Activated gamma-delta T cell (primary cell): ENCODE results near the gene COL1A1.
A peak's percentile ranks its signal among the peaks of the same experiment; 100 is the strongest.

Experiments
- DNase-seq: peaks from one replicate; lab custom pipeline; 2025; lab: John Stamatoyannopoulos, UW

COL1A1 gene

DNA sequence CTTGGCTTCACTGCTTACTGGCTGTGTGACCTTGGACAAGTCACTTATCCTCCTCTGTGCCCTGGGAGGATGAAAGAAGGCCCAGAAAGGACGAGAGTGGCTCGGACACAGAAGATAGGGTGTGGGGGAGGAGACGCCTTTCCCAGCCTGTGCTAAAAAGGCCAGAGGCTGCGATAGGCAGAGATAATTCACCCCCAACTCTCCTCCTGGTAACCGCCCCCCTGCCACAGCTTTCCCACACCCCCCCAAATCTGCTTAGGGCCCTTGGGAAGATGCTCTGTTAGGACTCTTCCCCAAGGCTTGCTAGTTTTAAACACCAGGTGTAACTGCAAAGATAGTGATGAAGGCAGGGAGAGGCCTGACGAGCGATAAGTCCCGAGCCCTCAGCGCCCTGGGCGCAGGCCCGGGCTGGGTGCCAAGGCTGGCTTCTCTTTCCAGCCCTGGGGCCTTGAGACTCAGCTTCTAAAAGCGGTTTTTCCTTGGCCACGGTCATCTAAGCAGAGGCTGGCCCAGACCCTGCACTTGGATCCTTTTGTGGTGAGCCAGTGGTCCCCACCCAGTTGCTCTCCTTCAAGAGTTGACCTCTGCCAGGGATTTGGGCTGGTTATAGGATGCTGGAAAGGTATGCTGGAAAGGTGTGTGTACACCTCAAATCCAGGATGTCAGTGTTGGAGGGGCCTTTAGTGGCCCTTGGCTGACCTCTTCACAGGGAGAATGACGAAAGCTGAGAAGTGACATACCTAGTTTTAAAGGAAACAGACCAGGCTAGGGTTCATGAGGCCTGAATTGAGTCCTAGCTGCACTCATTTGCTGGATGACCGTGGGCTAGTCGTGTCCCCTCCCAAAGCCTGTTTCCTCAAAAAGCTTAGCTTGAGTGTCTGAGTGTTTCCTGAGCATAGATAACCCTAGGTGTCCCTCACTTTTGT, 47.5 kb downstream of the COL1A1 start:
- no peak for DNase-seq

DNA sequence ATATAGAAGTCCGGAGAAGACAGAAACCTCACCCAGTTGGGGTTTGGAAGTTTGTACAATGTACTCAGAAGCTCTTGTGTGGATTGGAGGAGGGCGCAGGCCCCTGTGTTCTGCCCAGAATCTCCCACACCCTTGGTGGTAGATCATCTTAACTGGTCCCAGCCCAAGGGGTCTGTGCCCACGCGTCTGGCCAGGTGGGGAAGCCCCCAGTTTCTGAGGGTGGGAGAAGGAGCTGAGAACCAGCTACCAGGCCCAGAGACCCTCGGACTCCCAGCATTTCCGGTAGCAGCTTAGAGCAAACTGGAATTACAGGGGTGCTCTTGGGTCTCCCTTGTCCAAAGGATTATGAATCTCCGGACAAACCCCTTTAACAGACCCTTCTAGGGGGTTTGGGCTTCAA, 48.7 kb downstream of the COL1A1 start:
- no peak for DNase-seq

DNA sequence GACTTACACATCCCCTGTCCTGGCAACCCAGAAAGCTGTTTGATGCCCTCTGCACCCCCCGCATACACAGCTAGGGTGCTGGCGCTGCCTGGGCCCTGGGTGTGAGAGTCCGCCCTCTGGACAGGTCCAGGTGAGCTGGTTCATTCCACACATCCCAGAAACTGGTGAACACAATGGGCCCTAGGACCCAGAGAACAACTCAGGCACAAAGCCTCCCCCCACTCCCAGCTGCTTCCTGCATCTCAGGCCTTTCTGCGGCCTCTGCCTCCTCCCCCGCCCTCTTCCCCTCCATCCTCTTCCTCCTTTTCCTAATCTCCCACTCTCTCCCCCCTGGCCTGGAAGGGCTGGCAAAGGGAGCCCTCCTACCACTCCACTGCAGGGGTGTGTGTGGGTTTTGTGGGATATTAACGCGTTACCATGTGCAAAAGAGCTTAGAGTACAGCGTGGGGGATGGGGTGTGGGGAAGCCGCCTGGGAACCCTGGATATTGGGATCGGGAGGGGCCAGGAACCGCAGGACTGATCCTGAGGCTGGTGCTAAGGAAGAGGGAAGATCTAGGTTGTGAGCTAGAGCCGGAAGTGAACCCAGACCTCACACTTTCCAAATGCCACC, 49.4 kb downstream of the COL1A1 start:
- no peak for DNase-seq

DNA sequence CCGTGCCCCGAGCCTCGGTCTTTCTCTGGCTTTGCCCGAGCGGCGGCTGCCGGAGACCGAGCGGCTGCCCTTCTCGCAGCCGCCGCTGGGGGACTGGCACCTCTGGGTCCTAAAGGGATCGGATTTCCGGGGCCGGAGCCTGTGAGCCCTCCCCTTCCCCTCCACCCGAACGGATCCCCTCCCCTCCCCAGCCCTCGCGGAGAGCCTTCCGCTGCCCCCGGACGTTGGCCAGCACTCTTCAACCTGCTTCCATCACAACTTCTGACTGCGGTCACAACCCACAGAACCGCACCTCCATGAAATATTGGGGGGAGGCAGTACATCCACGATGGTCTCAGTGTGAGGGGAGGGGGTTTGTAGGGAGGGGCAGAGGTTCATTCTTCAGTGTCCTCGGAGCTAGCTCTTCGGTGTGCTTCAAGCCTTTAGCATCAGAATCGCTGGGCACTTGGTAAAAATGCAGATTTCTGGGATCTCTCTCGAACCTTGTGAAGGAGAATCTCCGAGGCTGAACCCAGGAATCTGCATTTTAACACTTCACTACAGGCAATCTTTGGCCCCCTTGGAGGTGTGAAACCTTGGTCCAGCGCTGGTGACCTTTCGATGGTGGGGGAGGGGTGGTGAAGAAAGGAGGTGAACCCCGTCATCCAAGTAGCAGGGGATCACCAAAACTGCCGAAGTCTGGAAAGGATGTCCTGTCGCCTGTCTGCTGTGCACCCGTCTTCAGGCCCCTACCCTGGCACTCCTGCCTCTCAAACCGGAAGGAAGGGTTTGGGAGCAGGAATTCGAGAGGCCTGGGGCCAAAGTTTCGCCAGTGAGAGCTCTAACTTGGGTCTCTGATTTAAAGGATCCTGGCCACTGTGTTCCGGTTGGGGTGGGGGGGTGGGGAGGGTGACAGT, 50.1 kb downstream of the COL1A1 start:
- DNase-seq, result peak; percentile 73

DNA sequence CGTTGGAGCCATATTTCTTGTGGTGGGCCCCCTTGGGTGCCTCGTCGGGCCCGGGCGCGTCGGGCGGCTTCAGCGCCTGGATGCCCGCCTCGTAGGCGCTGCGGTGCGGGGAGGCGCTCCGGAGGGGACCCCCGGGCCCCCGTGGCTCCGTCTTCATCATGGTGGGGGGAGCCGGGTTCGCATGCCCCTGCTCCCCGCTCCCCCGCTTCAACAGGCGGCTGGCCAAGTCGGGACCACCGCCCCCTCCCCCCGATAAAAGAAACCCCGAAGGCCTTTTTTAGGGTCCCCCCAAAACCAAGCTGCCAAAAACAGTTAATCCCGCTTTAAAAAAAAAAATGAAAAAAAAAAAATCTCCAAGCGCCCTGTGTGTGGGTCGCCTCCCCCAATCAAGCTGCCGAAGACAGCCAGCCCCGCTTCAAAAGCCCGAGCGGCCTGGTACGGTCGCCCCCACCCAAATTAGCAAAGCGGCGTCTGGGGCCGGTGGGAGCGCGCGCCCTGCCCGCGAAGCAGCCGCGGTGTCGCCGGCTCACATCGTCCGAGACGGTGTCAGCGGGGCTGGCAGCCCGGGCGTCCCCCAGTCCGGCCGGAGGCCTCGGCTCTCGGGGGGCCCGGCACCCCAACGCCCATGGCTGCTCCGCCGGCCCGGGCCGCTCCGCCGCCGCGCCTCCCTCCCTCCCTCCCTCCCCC, 50.9 kb downstream of the COL1A1 start, which contains the start of gene PPP1R9B:
TSS of gene PPP1R9B (minus strand) at position 324 of the 687 bp plus-strand sequence. CDS start at position 160, 164 bp downstream.
- no peak for DNase-seq

DNA sequence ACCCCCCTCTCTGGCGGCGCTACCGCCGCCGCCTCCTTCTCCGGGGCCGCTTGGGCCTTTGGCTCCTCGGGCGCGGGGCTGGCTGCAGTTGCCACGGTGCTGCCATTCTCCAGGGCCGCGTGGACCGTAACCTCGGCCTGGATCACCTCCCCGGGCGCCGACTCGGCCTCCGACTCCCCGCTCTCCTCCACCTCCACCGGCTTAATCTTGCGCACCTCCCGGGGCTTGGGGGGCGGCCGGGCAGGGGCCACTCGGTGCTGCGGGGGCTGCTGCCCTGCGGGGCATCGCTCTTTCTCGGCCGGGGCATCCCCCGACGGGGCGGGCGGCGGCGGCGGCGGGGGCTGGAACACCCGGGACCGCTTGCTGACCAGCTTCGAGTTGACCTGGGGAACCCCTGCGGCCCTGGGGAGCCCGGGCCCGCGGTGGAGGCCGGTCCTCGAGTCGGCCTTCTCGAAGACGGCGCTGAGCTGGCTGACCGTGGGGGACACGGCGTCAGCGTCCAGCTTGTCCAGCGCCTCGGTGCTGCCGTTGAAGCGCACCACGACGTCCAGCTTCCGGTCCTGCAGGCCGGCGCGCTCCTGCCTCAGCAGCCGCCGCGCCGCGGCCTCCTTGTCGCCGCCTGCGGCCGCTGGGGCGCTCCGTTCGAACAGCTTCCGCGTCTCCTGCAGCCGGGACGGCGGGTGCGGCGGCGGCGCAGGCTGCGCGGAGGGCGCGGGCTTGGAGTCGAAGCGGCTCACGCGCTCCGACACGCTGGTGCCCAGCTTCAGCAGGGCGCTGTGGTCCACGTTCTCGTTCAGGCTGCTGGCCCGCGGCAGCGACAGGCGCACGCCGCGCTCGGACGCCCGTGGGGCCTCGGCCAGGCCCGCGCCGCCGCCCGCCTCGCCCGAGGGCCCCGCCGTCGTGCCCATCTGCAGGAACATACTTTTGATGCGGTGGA, 51.7 kb downstream of the COL1A1 start:
- DNase-seq, result peak; percentile 56

DNA sequence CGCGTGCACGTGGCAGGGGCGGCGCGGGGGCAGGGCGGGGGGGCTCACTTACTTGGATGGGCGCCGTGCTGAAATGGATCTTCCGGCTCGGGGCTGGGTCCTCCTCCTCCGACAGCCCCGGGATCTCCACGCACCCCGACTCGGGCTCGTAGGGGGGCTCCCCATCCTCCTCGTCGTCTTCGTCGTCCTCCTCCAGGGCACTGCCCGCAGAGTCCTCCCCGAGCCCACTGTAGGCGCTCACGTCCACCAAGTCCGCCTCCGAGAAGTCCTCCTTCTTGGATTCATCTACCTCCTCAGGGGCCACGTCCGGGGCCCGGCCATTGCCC, 52.4 kb downstream of the COL1A1 start:
- DNase-seq, result no peak

DNA sequence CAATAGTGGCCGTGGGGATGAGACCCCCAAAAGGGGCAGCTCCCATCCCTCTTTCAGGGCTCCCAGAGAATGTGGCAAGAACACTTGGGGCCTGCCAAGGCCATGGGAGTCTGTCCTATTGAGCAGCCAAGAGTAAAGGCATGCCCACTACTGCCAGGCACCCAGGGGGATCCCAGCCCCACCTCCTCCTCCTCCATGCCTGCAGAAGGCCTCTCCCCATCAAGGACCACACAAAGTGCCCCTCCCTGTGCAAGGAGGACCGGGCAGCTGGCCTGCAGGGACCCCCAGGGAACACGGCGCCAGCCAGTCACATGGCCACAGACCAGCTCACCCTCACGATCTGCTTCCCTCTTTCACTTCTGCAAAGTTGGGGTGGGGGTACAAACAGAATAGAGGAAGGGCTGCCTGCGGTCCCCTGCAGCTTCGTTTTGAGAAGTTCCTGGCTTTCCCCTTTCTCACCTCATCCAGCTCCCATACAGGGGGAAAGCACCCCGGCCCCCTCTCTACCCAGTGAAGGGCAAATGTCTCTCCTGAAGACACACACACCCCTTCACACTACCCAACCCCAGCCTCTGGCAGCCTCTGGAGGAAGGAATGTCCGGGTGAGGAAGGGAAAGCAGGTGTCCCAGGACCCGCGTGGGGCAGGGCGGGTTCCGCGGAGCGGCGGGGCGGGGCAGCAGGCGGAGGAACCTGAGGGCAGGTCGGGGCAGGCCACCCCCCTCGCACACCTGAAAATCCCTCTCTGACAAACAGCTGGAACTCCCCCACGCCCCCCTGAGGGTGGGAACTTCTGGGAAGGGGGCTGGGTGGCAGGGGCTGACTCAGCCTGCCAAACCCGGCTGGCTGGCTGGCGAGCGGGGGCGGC, 53.0 kb downstream of the COL1A1 start:
- DNase-seq, result peak; percentile 56

DNA sequence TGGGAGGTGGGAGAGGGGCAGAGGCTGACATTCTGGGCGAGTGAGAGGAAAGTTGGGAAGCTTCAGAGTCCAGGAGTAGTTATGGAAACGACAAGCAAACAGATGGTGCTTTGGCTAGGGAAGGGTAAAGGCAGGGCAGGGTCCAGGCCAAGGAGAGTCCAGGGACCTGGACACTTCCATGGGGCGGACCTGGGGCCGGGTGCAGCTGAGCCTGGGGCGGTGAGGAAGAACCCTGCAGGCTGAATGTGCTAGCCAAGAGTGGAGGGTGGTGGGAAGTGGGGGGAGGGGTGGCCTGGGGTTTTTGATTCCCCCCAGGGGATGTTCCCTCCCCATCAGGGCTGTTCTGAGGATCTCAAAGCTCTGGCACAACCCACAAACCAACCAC, 53.6 kb downstream of the COL1A1 start:
- no peak for DNase-seq

DNA sequence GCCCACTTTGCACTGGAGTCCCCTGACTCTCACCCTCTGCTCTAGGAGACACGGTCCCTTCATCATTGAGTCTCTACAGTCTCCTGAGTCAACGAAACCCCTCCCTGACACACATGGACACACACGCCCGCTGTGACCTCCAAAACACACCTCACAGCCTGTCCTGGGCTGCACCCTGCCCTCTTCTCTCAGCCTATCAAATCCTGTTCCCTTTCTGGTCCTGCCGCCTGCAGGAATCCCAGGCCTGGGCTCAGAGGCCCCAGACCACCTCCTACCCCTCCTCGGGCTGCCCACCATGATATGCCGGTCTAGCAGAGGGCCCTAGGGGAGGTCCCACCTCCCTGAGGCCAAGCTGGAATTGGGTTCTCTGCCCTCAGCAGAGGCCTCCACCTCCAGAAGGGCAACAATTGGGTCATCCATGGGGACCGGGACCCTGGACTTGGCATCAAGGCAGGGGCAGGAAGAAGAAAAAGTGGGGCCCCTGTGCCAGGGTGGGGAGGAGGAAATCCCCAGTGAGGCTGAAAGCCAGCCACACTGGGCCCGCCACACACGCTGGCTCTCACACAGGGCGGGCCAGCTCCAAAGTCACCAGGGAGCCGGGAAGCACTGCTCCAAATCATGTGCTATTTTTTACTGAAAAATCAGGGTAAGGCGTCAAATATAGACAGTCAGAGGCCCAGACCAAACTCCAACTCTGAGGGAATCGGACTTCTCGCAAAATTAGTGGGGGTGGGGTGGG, 54.3 kb downstream of the COL1A1 start:
- DNase-seq, result no peak

DNA sequence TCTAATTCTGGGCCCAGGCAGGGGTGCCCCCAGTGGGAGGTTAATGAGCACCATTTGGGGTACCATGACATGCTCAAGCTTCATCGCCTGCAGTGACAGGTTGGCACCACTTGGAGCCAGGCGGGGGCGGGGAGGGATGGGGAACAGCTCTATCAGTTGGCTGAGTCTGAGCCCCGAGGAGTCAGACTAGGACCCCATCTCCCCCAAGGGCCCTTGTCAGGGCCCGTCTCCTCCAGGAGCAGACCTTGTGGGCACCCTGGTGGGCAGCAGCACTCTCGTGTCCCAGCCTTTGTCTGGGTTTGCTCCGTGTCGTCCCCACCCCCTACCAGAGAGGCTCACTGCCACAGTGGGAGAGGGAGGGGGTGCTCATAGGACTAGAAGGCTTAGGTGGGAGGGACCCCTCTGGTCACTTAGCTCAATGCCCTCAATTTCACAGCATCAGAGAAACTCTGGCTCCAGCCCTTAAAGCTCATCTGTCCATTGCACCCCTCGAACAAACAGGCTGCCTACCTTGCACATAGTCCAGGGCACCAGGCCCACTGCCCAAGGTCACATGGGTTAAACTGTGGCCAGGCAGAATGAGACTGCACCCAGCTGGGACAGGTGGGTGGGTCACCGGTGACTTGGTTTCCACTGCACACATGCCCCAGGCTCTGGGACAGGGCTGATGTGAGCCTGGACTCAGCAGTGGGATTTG, 55.1 kb downstream of the COL1A1 start:
- no peak for DNase-seq

DNA sequence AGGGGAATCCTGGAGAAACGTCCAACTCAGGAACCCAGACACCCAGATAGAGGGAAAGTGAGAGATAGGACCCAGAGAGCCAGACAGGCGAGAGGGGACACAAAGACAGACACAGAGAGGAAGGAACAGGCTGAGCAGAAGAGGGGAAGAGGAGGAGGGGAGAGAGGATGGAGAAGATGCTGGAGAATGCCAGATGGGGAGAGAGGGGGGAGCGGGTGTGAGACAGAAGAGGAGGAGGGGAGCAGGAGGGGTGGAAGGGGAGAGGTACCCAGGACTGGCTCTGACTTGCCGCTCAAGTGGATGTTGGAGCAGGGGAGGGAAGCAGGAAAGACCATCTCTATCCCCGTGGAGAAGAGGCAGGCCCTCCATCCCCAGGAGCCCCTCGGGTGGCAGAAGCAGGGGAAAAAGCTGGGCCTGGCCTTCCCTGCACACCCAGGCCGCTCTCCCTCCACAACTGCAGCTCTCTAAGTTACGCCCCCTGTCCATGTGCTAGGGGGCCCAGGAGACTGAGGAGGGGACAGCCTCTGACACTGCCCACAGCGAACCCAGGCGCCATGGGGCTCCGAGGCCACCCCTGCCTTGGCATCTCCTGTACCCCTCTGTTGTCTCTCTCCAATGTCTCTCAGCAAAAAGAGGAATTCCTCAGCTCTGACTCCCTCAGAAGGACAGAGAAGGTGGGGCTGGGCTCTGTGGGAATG, 55.8 kb downstream of the COL1A1 start:
- no peak for DNase-seq

DNA sequence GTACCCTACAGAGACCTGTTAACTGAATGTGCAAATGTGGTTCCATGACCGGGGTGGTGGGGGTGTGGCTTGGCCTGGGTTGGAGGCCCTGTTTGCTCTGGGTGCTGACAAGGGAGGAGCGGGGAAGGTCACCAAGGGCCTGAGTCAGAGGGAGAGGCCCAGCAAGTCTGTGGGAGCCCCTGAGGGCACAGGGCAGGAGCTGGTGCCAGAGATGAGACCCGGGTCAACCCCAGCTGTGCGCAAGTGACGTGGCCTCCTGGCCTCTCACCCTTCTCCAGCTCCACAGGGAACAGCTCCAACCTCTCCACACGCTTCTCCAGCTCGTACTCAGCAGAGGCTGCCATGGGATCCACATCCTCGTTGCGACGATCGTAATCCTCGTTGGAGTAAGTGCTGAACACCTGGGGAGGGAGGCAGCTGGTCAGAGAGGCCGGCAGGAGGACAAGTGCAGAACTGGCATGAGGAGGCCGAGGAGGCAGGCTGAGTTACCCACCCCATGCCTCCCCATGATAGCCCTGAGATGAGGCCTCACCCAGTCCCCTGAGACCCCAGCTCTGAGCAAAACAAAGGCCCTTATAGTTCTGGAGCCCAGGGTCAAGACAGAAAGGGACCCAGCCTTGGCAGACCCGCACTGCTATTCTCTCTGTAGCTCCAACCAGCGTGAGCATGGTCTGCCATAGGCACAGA, 56.4 kb downstream of the COL1A1 start:
- no peak for DNase-seq

DNA sequence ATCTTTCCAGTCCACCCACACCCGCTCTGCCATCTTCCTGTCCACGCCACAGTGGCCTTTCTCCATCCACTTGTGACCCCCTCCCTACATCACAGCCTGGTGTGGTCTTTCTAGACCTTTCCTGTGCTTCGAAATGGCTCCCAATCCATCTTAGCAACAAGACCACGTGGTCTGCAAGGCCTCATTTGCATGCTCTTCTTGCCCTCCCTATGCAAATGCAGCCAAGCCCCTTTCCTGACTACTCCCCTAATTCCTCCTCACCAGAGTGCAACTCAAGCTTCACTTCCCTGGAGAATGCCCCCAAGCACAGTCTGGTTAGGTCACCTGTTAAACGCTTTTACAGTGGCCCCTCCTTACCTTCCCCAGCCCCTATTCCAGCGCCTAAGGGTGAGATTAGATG, 57.1 kb downstream of the COL1A1 start:
- no peak for DNase-seq

DNA sequence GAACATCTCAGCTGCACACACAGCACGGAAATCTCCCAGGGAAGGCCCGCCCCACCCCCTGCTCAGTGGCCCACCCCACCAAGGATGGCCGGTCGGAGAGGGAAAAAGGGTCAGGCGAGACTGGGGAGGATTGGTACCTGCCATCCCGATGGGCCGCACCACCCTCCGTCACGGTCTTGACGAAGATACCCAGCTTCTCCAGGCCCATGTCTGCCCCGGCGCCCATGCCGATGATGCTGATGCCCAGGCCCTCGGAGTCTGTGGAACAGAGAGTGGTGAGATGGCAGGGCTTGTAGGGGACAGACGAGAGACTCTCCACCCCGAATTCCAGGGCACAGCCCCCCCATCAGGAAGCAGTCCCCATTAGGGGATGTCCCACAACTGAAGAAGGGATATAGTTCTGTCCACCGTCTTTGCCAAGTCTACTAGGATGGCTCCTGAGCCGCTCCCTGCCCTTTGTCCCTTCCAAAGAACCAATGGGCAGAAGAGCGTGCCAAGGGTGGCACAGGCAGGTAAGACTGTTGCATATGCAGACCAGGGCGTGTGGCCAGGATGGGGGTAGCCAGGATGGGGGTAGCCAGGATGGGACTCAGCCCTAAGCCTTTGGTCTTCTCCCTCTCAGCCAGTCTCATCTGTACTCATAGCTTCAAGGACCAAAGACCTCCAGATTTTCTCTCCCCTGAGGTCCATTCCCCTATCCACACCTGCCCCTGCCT, 57.8 kb downstream of the COL1A1 start:
- DNase-seq, result no peak

DNA sequence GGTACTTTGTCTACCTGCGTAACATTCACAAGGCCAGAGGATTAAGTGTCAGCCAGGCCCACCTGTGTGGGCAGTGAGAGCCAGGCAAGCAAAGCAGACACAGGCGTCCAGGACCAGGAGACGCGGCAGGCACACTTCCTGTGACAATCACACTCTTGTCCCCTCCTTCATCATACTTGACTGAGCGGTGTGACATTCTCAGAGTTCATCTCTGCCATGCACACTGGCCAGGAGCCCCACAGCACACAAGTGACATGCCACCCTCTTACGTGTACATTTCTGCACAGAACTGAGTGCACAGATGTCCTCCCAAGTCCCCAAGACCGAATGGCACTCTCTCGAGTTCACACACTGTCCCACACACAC, 59.7 kb downstream of the COL1A1 start:
- no peak for DNase-seq
